ENCODE results near the gene GLI2.

Gene GLI2

DNA sequence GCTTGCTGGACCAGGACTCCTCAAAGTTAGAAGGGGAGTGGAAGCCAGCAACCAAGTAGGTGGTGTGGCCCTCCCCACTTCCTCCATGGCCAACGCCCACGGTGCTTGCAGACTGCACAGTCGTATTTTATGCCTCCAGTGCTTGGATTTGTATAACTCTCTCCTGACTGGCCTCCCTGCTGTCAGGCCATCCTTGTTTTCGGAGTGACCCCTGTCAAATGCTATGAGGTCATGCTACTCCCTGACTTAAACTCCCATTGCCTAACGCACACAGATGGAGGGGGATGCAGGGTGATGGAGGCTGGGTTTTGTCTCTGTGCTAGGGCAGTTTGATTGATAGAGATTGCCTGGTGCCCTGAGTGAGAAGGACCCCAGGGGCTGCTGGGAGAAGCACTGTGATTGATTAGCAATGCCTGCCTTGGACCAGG, 36.1 kb downstream of the GLI2 start:
- no peak for DNase-seq

DNA sequence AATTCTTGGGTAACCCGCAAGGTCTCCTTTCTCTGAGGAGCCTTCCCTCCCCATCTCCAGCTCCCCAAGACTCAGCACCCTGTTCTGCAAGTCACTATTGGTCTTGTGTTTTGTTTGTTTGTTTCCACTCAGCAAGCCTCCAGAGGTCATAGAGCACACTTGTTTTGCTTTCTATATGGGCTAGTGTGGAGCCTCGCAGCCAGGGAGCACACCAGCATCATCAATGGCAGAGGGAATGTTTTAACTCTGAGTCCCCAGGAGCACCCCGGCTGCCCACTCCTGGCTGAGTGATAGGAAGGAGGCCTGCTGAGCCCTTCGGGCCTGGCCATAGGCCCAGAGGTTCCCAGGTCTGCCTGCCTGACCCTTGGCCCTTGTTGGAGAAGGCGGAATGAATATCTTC, 36.6 kb downstream of the GLI2 start:
- DNase-seq, result no peak

DNA sequence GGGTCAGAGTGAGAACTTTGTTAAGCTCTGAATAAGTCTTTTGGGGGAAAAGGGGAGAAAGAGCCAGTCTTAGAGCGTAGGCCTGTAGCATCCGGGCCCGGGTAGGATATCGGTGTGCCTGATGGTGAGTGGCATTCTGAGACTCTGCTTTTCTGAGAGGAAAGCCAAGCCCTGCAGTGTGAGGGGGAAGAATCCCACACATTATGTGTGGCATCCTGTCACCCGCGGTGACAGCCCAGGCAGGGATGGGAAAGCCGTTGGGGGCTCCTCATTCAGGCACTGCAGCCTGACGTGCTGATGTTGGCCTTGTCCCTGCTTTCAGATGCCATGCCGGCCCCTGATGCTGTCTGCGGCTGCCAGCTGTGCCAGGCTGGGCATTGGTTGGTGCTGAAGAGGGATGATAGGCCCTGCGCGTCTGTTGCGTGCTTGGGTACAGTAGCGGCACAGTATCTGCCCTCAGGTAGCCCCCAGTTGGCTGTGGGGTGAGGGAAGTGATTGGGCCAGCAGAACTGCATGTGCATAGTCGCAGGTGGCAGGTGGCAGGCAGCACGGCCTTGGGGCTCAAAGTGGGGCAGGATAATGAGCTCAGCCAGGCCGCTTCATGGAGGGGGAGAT, 37.6 kb downstream of the GLI2 start:
- DNase-seq, result no peak

DNA sequence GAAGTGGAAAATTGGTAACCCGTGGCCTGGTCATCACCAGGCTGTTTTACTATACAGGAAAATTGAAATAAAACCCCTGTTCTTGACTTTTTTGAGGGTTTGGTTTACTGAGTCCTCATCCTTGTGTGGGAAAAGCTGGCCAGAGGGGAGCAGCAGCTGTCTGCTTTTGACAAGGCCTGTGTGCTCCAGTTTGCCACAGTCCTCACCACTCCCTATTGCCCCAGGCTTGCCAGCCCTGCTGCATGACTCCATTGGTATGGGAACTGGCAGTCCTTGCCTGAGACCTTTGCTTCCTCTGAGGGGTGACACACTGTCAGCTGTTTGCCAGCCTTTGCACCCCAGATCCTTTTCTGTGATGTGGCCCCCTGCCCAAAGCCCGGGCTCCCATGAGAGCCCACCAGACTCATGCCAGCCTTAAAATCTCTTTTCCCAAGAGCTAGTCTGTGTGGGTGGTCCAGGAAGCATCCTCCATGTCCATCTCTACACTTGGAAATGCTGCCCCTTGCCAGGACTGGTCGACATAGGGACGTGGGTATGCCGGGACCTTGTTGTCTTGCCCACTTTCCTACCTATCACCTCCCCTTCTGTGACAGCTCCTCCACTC, 39.0 kb downstream of the GLI2 start:
- no peak for DNase-seq

DNA sequence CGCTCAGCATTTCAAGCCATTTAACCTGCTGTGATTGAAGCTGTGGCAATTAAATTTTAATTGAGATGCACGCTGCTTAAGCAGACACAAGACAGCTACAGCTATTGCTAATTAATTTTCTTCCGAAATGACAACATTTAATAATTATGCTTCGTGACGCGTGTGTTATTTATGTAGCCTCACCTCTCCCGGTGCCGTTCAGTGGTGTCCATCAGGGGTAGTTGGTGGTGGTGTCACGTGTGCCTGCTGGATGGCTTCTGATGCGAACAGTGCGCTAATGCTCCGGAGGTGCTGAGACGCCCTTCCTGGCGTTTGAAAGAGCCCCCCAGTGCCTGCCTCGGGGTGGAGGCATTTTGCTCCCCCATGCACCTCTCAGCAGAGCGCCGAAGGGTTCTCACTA, 39.5 kb downstream of the GLI2 start:
- DNase-seq, result no peak

DNA sequence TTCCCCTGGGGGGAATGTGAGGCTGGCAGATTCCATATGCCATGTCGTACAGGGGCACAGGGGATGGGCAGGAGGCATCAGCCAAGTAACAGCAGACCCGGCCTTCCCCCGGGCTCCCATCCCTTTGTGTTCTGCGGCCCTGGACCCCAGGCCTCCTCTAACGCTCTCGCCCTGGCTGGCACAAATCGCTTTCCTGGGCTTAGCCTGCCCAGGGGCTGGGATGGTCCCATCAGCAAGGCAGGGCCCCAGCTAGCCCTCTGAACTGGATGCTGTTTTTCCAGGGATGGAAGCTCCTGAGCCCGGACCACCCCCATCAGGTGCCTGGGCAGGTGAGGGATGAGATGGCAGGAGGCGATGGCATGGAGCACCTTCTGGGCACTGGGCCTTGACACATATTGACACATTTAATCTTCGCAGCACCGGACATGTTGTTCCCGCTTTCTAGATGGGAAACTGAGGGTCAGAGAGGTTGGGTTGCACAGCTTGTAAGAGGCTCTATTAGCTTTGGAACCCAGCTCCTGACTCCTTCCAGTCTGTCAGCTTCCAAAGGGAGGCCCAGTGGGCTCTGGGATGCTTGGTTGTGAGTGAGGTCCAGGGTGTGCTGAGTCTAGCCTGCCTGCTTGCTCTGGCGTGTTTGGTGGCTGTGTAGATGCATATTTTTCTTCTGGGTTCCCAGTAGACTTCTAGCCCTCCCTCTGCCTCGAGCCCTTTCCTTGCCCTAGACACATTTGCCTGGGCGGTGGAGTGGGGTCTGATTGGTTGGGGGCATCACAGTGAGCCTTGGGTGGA, 40.3 kb downstream of the GLI2 start:
- DNase-seq, result no peak

DNA sequence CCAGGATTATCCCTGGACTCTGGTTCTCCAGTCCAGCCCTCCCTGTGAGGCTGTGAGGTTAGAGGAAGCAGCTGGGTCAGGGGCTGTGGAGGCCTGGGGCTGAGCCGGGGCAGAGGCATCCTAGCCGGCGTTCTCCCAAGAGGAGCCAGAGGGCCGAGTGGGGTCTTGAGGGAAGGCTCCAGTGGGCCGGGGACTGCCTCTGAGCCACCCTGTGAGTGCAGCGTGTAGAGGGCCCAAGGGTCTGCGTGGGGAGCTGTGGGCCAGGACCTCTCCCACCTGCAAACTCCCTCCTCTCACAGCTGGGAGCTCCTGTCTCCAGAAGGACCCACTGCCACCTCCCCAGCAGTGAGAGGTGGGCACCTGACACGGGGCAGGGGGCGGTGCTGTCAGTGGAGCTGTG, 41.0 kb downstream of the GLI2 start:
- DNase-seq, result no peak

DNA sequence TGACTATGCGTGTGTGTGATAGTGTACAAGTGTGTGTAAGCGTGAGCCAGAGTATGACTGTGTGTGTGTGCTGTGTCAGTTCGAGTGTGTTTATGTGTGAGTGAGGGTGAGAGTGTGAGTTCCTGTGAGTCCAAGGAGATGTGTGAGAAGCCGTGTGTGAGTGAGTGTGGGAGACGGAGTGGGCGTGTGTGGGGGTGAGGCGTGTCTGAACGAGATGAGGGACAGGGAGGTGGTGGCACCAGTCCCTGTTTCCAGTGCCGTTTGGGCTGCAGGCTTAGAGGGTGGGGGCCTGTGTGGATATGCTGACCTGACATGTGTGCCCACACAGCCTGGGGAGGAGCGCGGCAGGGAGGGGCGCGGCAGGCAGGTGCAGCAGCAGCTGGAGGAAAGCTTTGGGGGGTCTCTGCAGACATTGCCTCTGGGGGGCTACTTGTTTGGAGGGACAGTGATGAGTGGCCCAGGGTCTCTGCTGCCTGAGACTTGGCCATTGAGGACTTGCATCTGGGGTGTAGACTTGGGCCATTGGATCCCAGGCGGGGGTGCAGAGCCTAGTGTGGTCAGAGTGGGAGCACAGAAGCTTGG, 41.6 kb downstream of the GLI2 start:
- no peak for DNase-seq

DNA sequence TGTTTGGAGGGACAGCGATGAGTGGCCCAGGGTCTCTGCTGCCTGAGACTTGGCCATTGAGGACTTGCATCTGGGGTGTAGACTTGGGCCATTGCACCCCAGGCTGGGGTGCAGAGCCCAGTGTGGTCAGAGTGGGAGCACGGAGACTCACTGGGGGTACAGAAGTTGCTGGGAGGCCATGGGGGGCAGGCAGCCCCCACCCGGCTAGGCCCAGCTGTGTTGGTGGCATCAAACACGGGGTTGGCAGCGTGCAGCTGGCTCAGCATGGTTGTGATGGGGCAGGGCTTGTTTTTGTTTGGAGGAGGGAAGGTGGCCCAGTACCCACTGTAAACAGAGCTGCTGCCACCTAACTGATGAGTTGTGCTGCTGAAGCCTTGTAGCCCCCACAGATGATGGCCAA, 42.1 kb downstream of the GLI2 start:
- no peak for DNase-seq

DNA sequence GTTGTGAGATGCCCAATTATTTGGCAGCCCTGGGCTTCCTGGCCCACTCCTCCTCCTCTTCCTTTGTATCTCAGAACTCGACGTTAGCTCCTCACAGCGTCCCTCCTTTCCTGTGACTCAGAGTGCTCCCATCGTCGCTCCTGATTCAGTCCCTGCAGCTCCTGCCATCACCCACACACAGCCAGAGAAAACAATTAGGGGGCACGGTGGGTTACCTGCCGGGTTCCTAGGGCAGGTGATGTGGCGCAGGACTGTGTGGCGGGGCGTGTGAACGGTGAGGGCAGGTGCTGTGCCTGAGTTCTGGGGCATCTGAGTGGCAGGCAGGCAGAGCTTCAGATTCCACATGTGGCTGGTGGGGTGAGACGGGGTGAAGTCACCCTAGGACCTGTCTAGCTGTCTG, 42.6 kb downstream of the GLI2 start:
- no peak for DNase-seq

DNA sequence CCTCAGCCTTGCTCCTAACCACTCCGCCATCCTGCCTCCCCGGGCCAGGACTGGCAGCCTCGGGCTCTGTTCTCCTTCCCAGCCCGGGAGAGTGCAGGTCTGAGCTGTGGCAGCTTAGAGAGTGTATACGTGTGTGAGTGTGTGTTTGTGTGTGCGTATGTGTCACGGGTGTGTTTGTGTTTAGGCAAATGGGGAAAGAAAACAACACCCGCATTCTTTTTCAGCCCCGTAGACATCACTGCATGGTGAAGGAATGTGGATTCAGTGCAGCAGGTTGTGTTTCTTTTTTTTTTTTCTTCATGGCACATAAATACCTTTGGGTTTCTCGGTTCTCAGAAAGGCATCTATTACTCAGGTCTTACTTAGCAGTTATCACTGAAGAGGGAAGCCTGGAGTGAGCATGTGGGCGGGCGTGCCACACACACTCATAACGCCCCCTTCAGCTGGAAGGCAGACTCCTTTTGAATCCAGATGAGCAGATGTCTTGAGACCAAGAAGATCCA, 44.2 kb downstream of the GLI2 start:
- no peak for DNase-seq

DNA sequence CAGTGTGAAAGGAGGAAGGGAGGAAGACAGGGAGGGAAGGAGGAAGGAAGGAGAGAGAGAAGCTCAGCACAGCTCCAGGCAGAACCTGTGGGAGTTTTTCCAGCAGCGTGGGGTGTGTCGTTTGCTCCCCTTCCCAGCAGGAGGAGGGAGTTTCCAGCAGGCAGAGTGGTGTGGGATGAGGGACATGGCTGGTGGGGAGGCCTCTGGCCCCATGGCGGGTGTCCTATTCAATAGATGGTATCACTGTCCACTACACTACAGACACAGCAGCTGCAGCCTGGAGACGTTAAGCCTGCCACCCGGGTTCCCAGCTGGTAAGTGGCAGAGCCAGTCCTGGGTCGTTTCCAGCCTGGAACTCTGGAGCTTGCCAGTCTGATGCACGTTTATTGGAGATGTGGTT, 44.7 kb downstream of the GLI2 start:
- no peak for DNase-seq

DNA sequence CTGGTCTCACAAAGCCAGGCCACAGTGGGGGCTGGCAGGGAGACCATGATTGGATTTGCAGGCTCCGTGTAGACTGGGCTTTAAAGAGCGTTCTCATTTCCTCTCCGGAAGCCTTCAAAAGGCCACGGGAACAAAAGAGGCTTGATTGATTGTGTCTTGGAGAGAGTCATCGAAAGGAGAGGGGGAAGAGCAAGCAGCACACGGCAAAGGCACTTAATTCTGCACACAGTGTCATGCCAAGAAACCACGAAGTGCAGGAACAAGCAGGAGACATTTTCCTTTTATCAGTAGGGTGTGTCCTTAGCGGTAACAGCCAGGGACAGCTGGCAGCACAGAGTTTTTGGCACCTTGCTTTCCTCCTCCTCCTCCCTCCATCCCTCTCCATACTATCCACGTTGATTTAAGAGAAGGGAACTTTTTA, 47.7 kb downstream of the GLI2 start:
- no peak for DNase-seq

DNA sequence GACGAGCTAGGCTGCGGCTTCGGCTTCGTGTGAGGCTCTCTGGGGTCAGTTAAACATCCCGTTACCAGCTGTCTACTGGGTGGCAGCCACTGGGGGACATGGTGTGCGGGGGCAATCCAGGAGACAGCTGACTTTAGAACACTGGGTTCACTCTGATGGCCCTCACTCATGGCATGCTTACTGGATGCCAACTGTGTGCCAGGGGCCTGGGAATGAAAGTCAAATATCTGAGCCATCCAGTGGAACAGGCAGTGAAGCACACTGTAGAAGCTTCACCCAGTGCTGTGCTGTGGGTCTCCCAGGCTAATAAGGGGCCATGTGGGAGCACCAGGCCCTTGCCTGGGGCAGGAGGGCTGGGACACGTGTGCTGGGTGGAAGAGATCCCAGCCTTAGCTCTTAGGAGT, 48.3 kb downstream of the GLI2 start:
- DNase-seq, result no peak
